Measurements from ENCODE around the gene IL10RA. TPM values are rescaled to one million over a fixed set of nuclear protein-coding genes. Genes with fewer than 3 reads are reported as not detected.
A peak's percentile ranks its signal among the peaks of the same experiment; 100 is the strongest.
"Not testable (repeated sequence)": the region's sequence is repeated elsewhere in the genome, so short reads cannot be mapped to it uniquely, and the experiment has no call there.

The IL10RA gene
- total RNA-seq, 4 donors from 2014 or later = 0.73 to 5.5 (median 2.2) TPM

DNA sequence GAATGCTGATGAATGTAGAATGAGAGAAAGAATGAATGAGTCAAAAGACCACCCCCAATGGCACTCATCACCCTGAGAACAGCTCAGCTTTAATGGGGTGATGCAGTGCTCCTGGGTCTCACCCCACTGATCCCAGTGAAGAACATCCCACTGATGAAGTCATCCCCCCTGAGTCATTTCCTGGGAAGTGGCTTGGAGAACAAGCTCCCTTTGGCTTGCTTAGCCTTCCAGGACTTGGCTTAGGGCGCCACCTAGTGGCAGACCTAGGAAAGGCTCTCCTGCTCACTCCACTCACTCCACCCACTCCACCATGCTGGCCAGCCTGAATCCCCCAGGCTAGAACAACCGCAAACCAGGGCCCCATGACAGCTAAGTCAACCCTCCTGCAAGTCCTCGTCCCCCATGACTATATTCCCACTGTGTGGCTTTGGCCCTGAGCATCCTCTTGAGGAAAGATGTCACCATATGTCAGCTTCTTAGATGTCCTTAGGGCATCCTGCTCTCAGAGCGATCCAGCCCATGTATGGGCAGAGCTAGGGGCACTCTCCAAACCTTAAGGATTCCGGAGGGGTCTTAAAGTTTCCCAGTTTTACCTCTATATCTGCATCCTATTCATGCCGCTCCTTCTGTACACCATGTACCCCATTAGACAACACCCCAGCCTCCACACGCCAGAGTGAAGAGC lies 39.2 kb upstream of the IL10RA start:
- peaks cover 0 to 3% (median 0%) of the 10 kb centered on the region in 3 donors for H3K27me3 ChIP-seq
- no peak overlapping the region for H3K4me3 ChIP-seq
- peak; percentile 62 to 76 for DNase-seq
- H3K36me3 ChIP-seq = no peaks in the 10 kb centered on the region
- in situ Hi-C loops (cut with MboI; ENCODE audit: low sequenced_read_pairs in 4 of 4) = loop anchor here (5.0 to 10.0 kb wide), 5 partner anchors 105 to 522 kb away; no protein-coding TSS in a partner anchor
- intact Hi-C loops (cut with DNase I; ENCODE audit: low total_unique reads) = loop anchor here (1.0 to 10.0 kb wide), 4 partner anchors 103 to 522 kb away; no protein-coding TSS in a partner anchor
- H3K27ac ChIP-seq = no peak overlapping the region
- peaks cover 0 to 2% of the 10 kb centered on the region in 2 donors for H3K4me1 ChIP-seq
- peak; percentile 94 to 96 for ATAC-seq
- peaks cover 0 to 6% (median 0%) of the 10 kb centered on the region in 3 donors for H3K9me3 ChIP-seq
- TF ChIP-seq CTCF (IDR thresholded peaks at IDR 0.05 in 4 of 5, conservative IDR thresholded peaks at IDR 0.05 in 1 of 5) = peak; percentile 88 to 97 (median 94)
- TF ChIP-seq POLR2A (IDR thresholded peaks at IDR 0.05) = no peak

DNA sequence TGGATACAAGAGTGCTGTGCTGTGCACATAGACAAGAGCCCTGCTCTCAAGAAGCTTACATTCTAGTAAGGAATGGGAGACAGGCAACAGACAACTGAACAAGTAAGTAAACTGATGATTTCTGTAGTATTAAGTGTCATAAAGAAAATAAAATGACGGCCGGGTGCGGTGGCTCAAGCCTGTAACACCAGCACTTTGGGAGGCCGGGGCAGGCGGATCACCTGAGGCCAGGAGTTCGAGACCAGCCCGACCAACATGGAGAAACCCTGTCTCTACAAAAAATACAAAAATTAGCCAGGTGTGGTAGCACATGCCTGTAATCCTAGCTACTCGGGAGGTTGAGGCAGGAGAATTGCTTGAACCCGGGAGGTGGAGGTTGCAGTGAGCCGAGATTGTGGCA lies 38.4 kb upstream of the IL10RA start:
- in situ Hi-C loops (cut with MboI; ENCODE audit: low sequenced_read_pairs in 4 of 4) (loop anchor here (5.0 to 10.0 kb wide), 5 partner anchors 105 to 523 kb away; no protein-coding TSS in a partner anchor), intact Hi-C loops (cut with DNase I; ENCODE audit: low total_unique reads) (loop anchor here (1.0 to 10.0 kb wide), 4 partner anchors 103 to 523 kb away; no protein-coding TSS in a partner anchor)
- DNase-seq, H3K4me1 ChIP-seq, H3K27me3 ChIP-seq, H3K9me3 ChIP-seq, H3K27ac ChIP-seq, H3K36me3 ChIP-seq, ATAC-seq, H3K4me3 ChIP-seq: not testable (repeated sequence)

GRCh38 chr11:117948466-117948865 lies 37.7 kb upstream of the IL10RA start:
- not testable (repeated sequence) for H3K27ac ChIP-seq, ATAC-seq, H3K9me3 ChIP-seq, H3K36me3 ChIP-seq, H3K4me1 ChIP-seq, H3K4me3 ChIP-seq, DNase-seq, H3K27me3 ChIP-seq
- intact Hi-C loops (cut with DNase I; ENCODE audit: low total_unique reads) (loop anchor here (10.0 kb wide), 2 partner anchors 106 to 524 kb away; no protein-coding TSS in a partner anchor), in situ Hi-C loops (cut with MboI; ENCODE audit: low sequenced_read_pairs in 4 of 4) (loop anchor here (5.0 to 10.0 kb wide), 5 partner anchors 106 to 524 kb away; no protein-coding TSS in a partner anchor)

DNA sequence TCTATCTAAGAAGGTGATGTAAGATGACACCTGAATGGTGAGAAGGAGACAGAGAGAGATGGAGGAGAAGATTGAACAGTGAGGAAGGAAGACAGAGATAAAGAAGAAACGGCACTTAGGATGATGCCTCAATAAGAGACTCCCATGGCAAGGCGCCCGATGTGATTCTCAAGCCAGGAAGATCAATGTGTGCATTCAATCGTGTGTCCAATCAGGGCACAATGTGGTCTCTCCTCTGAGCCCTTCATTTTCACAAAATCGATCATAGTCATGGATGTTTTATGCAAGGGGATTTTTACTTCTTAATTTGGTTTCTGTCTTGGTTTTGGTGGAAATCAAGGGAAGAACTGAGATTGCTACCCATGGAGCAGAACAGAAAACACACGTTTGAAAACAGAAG lies 37.1 kb upstream of the IL10RA start:
- Histone ChIP-seq H3K27ac (no peak overlapping the region), H3K36me3 (no peaks in the 10 kb centered on the region), H3K4me1 (peaks cover 0 to 2% of the 10 kb centered on the region in 2 donors), H3K27me3 (peaks cover 0 to 3% (median 0%) of the 10 kb centered on the region in 3 donors), H3K4me3 (no peak overlapping the region), H3K9me3 (no peaks in the 10 kb centered on the region)
- DNase-seq = no peak
- TF ChIP-seq POLR2A (IDR thresholded peaks at IDR 0.05) = no peak
- TF ChIP-seq CTCF (IDR thresholded peaks at IDR 0.05 in 4 of 5, conservative IDR thresholded peaks at IDR 0.05 in 1 of 5) = no peak
- intact Hi-C loops (cut with DNase I; ENCODE audit: low total_unique reads) = loop anchor here (10.0 kb wide), 2 partner anchors 106 to 524 kb away; no protein-coding TSS in a partner anchor
- ATAC-seq = no peak
- in situ Hi-C loops (cut with MboI; ENCODE audit: low sequenced_read_pairs in 4 of 4) = loop anchor here (5.0 to 10.0 kb wide), 5 partner anchors 106 to 524 kb away; no protein-coding TSS in a partner anchor

GRCh38 chr11:117950301-117950700 lies 35.9 kb upstream of the IL10RA start:
- H3K4me1 ChIP-seq = peaks cover 0 to 2% of the 10 kb centered on the region in 2 donors
- H3K27me3 ChIP-seq = peaks cover 0 to 3% (median 0%) of the 10 kb centered on the region in 3 donors
- no peaks in the 10 kb centered on the region for H3K9me3 ChIP-seq
- TF ChIP-seq POLR2A (IDR thresholded peaks at IDR 0.05) = no peak
- TF ChIP-seq CTCF (IDR thresholded peaks at IDR 0.05 in 4 of 5, conservative IDR thresholded peaks at IDR 0.05 in 1 of 5) = no peak
- in situ Hi-C loops (cut with MboI; ENCODE audit: low sequenced_read_pairs in 4 of 4) = no loop called here
- ATAC-seq (no peak), DNase-seq (no peak)
- no peak overlapping the region for H3K4me3 ChIP-seq
- intact Hi-C loops (cut with DNase I; ENCODE audit: low total_unique reads) = no loop called here
- no peaks in the 10 kb centered on the region for H3K36me3 ChIP-seq
- no peak overlapping the region for H3K27ac ChIP-seq

Data from gastrocnemius medialis (tissue), 4 donors.